ENCODE measurements around the gene IRGC. TPM values are rescaled to one million over a fixed set of nuclear protein-coding genes. Genes with fewer than 3 reads are reported as not detected.

Gene IRGC
- total and polyA plus RNA-seq, 5 donors, result not detected

DNA sequence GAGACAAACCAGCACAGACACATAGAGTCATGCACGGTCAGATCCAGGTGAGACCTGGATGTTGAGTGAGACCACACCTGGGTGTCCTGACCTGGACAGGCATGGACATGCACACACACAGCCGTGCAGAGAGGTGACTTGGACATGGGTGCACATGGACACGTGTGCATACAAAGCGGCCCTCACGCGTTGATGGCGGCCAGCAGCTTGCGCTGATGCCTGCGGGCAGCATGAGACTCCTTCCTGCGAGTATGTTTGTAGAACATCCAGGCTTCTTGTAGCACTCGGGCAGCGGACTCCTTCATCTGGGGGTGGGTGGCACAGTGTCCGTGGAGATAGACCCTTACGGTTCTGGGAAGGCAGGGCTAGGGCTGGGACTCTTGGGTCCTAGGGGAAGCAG lies 53.4 kb downstream of the IRGC start:
- Histone ChIP-seq H3K9me3 (ENCODE audit: control insufficient read depth, low read length) (no peaks in the 10 kb centered on the region), H3K27ac (ENCODE audit: low read length) (no peak overlapping the region), H3K4me1 (ENCODE audit: control insufficient read depth, insufficient read depth, low read length) (no peaks in the 10 kb centered on the region), H3K27me3 (ENCODE audit: control insufficient read depth, insufficient read depth) (no peaks in the 10 kb centered on the region), H3K4me3 (ENCODE audit: low read length) (no peak overlapping the region)
- WGBS, result 90% methylated on average over 14 of the region's 14 CpGs
- ATAC-seq (no peak), DNase-seq (peak in 1 of 3 donors; percentile 57)
- intact Hi-C loops (cut with DNase I), result no loop called here

Other genes with a start within 250 kb of the IRGC start
- gene PHLDB3, start 211.3 kb upstream of the IRGC start, total RNA-seq, result 10 to 100 TPM in 2 of 4 donors, 1 to 10 TPM in 2; 6.3 to 11.4 (median 8.7) TPM
- 6.9 TPM for gene PHLDB3, start 211.3 kb upstream of the IRGC start, polyA plus RNA-seq
- gene ETHE1, start 188.9 kb upstream of the IRGC start, total RNA-seq, result 10 to 100 TPM; 12.6 to 18.2 (median 14.9) TPM
- 14.1 TPM for gene ETHE1, start 188.9 kb upstream of the IRGC start, polyA plus RNA-seq
- 1 to 10 TPM; 1.4 to 3.2 (median 2.4) TPM for gene ZNF575, start 182.9 kb upstream of the IRGC start, total RNA-seq
- 0.97 TPM for gene ZNF575, start 182.9 kb upstream of the IRGC start, polyA plus RNA-seq
- 10 to 100 TPM; 13.5 to 17.1 (median 15.6) TPM for gene XRCC1, start 140.5 kb upstream of the IRGC start, total RNA-seq
- gene XRCC1, start 140.5 kb upstream of the IRGC start, polyA plus RNA-seq, result 11.2 TPM
- 1 to 10 TPM; 3.8 to 6.8 (median 4.9) TPM for gene PINLYP, start 140.3 kb upstream of the IRGC start, total RNA-seq
- gene PINLYP, start 140.3 kb upstream of the IRGC start, polyA plus RNA-seq, result 9.8 TPM
- gene IRGQ, start 119.9 kb upstream of the IRGC start, total RNA-seq, result 10 to 100 TPM; 19.4 to 29.2 (median 24.7) TPM
- 9.4 TPM for gene IRGQ, start 119.9 kb upstream of the IRGC start, polyA plus RNA-seq
- gene ZNF576, start 119.5 kb upstream of the IRGC start, total RNA-seq, result 10 to 100 TPM; 11.5 to 15.4 (median 13.0) TPM
- gene ZNF576, start 119.5 kb upstream of the IRGC start, polyA plus RNA-seq, result 11.6 TPM
- under 1 TPM in 3 of 4 donors, not detected in 1; 0.23 to 0.29 (median 0.28) TPM for gene SRRM5, start 104.0 kb upstream of the IRGC start, total RNA-seq
- gene SRRM5, start 104.0 kb upstream of the IRGC start, polyA plus RNA-seq, result 0.34 TPM
- gene ZNF428, start 96.4 kb upstream of the IRGC start, total RNA-seq, result 10 to 100 TPM; 41.4 to 50.6 (median 45.7) TPM
- 65.0 TPM for gene ZNF428, start 96.4 kb upstream of the IRGC start, polyA plus RNA-seq
- gene CADM4, start 76.2 kb upstream of the IRGC start, total RNA-seq, result 10 to 100 TPM; 12.4 to 15.9 (median 14.1) TPM
- gene CADM4, start 76.2 kb upstream of the IRGC start, polyA plus RNA-seq, result 17.6 TPM
- gene PLAUR, start 45.9 kb upstream of the IRGC start, total RNA-seq, result 10 to 100 TPM in 1 of 4 donors, 1 to 10 TPM in 3; 4.6 to 15.4 (median 7.1) TPM
- gene PLAUR, start 45.9 kb upstream of the IRGC start, polyA plus RNA-seq, result 7.9 TPM
- 10 to 100 TPM; 14.8 to 21.0 (median 15.8) TPM for gene SMG9, start 38.9 kb downstream of the IRGC start, total RNA-seq
- gene SMG9, start 38.9 kb downstream of the IRGC start, polyA plus RNA-seq, result 11.7 TPM
- 1 to 10 TPM in 1 of 4 donors, under 1 TPM in 2, not detected in 1; 0.26 to 1.4 (median 0.32) TPM for gene KCNN4, start 64.9 kb downstream of the IRGC start, total RNA-seq
- 0.34 TPM for gene KCNN4, start 64.9 kb downstream of the IRGC start, polyA plus RNA-seq
- gene LYPD5, start 86.4 kb downstream of the IRGC start, total RNA-seq, result 1 to 10 TPM in 2 of 4 donors, under 1 TPM in 2; 0.28 to 2.5 (median 0.90) TPM
- 0.34 TPM for gene LYPD5, start 86.4 kb downstream of the IRGC start, polyA plus RNA-seq
- gene ZNF283, start 111.2 kb downstream of the IRGC start, total RNA-seq, result 10 to 100 TPM; 10.7 to 13.8 (median 11.3) TPM
- gene ZNF283, start 111.2 kb downstream of the IRGC start, polyA plus RNA-seq, result 4.7 TPM
- gene ZNF404, start 167.9 kb downstream of the IRGC start, total RNA-seq, result 10 to 100 TPM in 1 of 4 donors, 1 to 10 TPM in 3; 6.2 to 11.3 (median 6.8) TPM
- gene ZNF404, start 167.9 kb downstream of the IRGC start, polyA plus RNA-seq, result 12.2 TPM
- 1 to 10 TPM; 8.1 to 9.0 (median 8.6) TPM for gene ZNF45, start 219.2 kb downstream of the IRGC start, total RNA-seq
- gene ZNF45, start 219.2 kb downstream of the IRGC start, polyA plus RNA-seq, result 2.7 TPM
- gene ZNF221, start 235.2 kb downstream of the IRGC start, total RNA-seq, result 1 to 10 TPM; 4.5 to 7.3 (median 5.8) TPM
- 2.9 TPM for gene ZNF221, start 235.2 kb downstream of the IRGC start, polyA plus RNA-seq

Measured in right cardiac atrium (tissue), 5 donors.